Gastrocnemius medialis (tissue), 4 donors: ENCODE results near the gene ITGAL.

Source experiments
- POLR2A ChIP-seq, 2 donors: fragments of 450-650 bp; IDR thresholded peaks; one replicate each; pipeline ENCODE4 v1.6.1; 2017; ENCODE audit warnings: antibody characterized with exemption in 2 of 2, mild to moderate bottlenecking in 2 of 2, moderate library complexity in 2 of 2
- TF ChIP-seq, protein P1 (sequence below), 5 experiments: fragments of 450-650 bp in 3 of 5; fragments of 200-600 bp in 2 of 5; sonication (generic) in 2 of 5; IDR thresholded peaks in 4 of 5; conservative IDR thresholded peaks in 1 of 5; 1 replicate in 4 of 5; 2 replicates in 1 of 5; pipeline ENCODE4 v1.5.1; 2016 to 2019; ENCODE audit warnings: antibody characterized with exemption in 5 of 5, mild to moderate bottlenecking in 3 of 5, moderate library complexity in 3 of 5

DNA sequence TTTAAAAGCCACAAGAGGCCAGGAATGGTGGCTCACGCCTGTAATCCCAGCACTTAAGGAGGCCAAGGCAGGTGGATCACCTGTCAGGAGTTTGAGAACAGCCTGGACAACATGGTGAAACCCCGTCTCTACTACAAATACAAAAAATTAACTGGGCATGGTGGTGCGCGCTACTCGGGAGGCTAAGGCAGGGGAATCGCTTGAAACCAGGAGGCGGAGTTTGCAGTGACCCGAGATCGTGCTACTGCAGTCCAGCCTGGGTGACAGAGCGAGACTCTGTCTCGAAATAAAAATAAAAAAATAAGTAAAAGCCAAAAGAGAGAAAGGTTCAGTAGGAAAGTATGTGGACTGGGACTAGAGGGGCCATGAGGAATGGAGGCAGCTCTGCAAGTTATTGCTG, 13.1 kb upstream of the ITGAL start:
- TF ChIP-seq, protein P1, sequence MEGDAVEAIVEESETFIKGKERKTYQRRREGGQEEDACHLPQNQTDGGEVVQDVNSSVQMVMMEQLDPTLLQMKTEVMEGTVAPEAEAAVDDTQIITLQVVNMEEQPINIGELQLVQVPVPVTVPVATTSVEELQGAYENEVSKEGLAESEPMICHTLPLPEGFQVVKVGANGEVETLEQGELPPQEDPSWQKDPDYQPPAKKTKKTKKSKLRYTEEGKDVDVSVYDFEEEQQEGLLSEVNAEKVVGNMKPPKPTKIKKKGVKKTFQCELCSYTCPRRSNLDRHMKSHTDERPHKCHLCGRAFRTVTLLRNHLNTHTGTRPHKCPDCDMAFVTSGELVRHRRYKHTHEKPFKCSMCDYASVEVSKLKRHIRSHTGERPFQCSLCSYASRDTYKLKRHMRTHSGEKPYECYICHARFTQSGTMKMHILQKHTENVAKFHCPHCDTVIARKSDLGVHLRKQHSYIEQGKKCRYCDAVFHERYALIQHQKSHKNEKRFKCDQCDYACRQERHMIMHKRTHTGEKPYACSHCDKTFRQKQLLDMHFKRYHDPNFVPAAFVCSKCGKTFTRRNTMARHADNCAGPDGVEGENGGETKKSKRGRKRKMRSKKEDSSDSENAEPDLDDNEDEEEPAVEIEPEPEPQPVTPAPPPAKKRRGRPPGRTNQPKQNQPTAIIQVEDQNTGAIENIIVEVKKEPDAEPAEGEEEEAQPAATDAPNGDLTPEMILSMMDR (IDR thresholded peaks at IDR 0.05 in 4 of 5, conservative IDR thresholded peaks at IDR 0.05 in 1 of 5) = no peak
- TF ChIP-seq POLR2A (IDR thresholded peaks at IDR 0.05) = no peak
